Neuronal stem cell (in vitro differentiated cells): Measurements from ENCODE around the gene RAB5A.

Source experiments
- DNase-seq: peaks from one replicate; pipeline ENCODE4 v3.0.0-alpha.2; 2013; ENCODE audit warnings: low spot score
- H2AFZ ChIP-seq: one replicate; pipeline ENCODE4 v1.6.1; 2013; ENCODE audit warnings: mild to moderate bottlenecking, low read length, inconsistent platforms
- H2AK5ac ChIP-seq: 2 replicates; pipeline ENCODE4 v1.6.1; 2013; ENCODE audit warnings: low read depth, mild to moderate bottlenecking, inconsistent platforms, low read length, moderate library complexity, mixed read lengths
- H2BK120ac ChIP-seq: 2 replicates; pipeline ENCODE4 v1.6.1; 2013; ENCODE audit warnings: low read depth, mild to moderate bottlenecking, inconsistent platforms, low read length, moderate library complexity, mixed read lengths
- H2BK12ac ChIP-seq: one replicate; pipeline ENCODE4 v1.6.1; 2013; ENCODE audit warnings: low read length, inconsistent platforms
- H2BK15ac ChIP-seq: 2 replicates; pipeline ENCODE4 v1.6.1; 2013; ENCODE audit warnings: mild to moderate bottlenecking, low read length, inconsistent platforms, mixed read lengths
- H2BK5ac ChIP-seq: one replicate; pipeline ENCODE4 v1.6.1; 2013; ENCODE audit warnings: inconsistent platforms, mild to moderate bottlenecking, low read length, moderate library complexity
- H3K14ac ChIP-seq: one replicate; pipeline ENCODE4 v1.6.1; 2013; ENCODE audit warnings: low read length, inconsistent platforms
- H3K18ac ChIP-seq: 2 replicates; pipeline ENCODE4 v1.6.1; 2013; ENCODE audit warnings: low read length, inconsistent platforms
- H3K23ac ChIP-seq: 2 replicates; pipeline ENCODE4 v1.6.1; 2013; ENCODE audit warnings: low read depth, mild to moderate bottlenecking, mixed read lengths, low read length, inconsistent platforms; ENCODE audit not compliant: poor library complexity
- H3K27ac ChIP-seq: replicated peaks from 3 replicates; pipeline ENCODE4 v1.5.1; 2013; ENCODE audit warnings: low read length, inconsistent platforms
- H3K27me3 ChIP-seq, 3 experiments: 2 replicates each; pipeline ENCODE4 v1.6.1; 2013; ENCODE audit warnings: low read length in 3 of 3, mild to moderate bottlenecking in 2 of 3, inconsistent platforms in 1 of 3, low read depth in 1 of 3, mixed read lengths in 1 of 3, moderate library complexity in 1 of 3; ENCODE audit not compliant: control insufficient read depth in 3 of 3, insufficient read depth in 3 of 3
- H3K36me3 ChIP-seq, 2 donors: replicated peaks in 1 of 2; 2 replicates each; pipeline ENCODE4 v1.6.1; 2013; ENCODE audit warnings: low read length in 2 of 2; ENCODE audit not compliant: control insufficient read depth in 2 of 2, insufficient read depth in 2 of 2
- H3K4ac ChIP-seq: 2 replicates; pipeline ENCODE4 v1.6.1; 2013; ENCODE audit warnings: inconsistent platforms, mild to moderate bottlenecking, low read length, moderate library complexity
- H3K4me1 ChIP-seq, 2 donors: 1 replicate in 1 of 2; 2 replicates in 1 of 2; pipeline ENCODE4 v1.6.1; 2013; ENCODE audit warnings: low read length in 2 of 2, low read depth in 1 of 2; ENCODE audit not compliant: control insufficient read depth in 2 of 2, insufficient read depth in 1 of 2
- H3K4me2 ChIP-seq: one replicate; pipeline ENCODE4 v1.6.1; 2013; ENCODE audit warnings: mild to moderate bottlenecking, low read length, inconsistent platforms; ENCODE audit not compliant: insufficient read depth, poor library complexity, severe bottlenecking
- H3K4me3 ChIP-seq, 2 donors: 2 replicates each; pipeline ENCODE4 v1.5.1; 2013; ENCODE audit warnings: low read length in 2 of 2, mild to moderate bottlenecking in 2 of 2, inconsistent platforms in 1 of 2, moderate library complexity in 1 of 2
- H3K79me1 ChIP-seq: one replicate; pipeline ENCODE4 v1.6.1; 2013; ENCODE audit warnings: low read depth, mild to moderate bottlenecking, inconsistent platforms, low read length, moderate library complexity
- H3K9ac ChIP-seq: one replicate; pipeline ENCODE4 v1.6.1; 2013; ENCODE audit warnings: mild to moderate bottlenecking, low read depth, low read length, inconsistent platforms; ENCODE audit not compliant: poor library complexity
- H3K9me3 ChIP-seq, 2 donors: replicated peaks in 1 of 2; 2 replicates each; pipeline versions ENCODE3 to v1.6.1; 2013; ENCODE audit warnings: low read length in 2 of 2, mild to moderate bottlenecking in 2 of 2, inconsistent platforms in 1 of 2, low read depth in 1 of 2, mixed read lengths in 1 of 2, moderate library complexity in 1 of 2; ENCODE audit not compliant: control insufficient read depth in 2 of 2, insufficient read depth in 1 of 2
- H4K8ac ChIP-seq: one replicate; pipeline ENCODE4 v1.6.1; 2013; ENCODE audit warnings: low read depth, mild to moderate bottlenecking, inconsistent platforms, low read length, moderate library complexity
- H4K91ac ChIP-seq: one replicate; pipeline ENCODE4 v1.6.1; 2013; ENCODE audit warnings: low read length, low read depth, mild to moderate bottlenecking, inconsistent platforms; ENCODE audit not compliant: poor library complexity
- WGBS, 2 donors: extraction: QIAGEN DNeasy Blood & Tissue Kit; methylation state at CpG; one replicate each; pipeline ENCODE4 v1.1.7; 2013; ENCODE audit warnings: missing lambda C conversion rate in 2 of 2, mixed read lengths in 1 of 2; ENCODE audit not compliant: insufficient read length in 2 of 2, insufficient replicate concordance in 1 of 2; ENCODE audit errors: extremely low coverage in 2 of 2; 5-methylcytosine and 5-hydroxymethylcytosine counted together

Gene RAB5A

GRCh38 chr3:19911452-19911851 is 35.4 kb upstream of the RAB5A start:
- Histone ChIP-seq H3K27me3 (no peaks in the 10 kb centered on the region), H4K8ac (no peak overlapping the region), H3K79me1 (no peaks in the 10 kb centered on the region), H4K91ac (no peak overlapping the region), H2AK5ac (no peak overlapping the region), H2AFZ (no peak overlapping the region), H3K36me3 (no peaks in the 10 kb centered on the region), H2BK12ac (no peak overlapping the region), H3K27ac (no peak overlapping the region), H3K9ac (no peak overlapping the region), H2BK15ac (no peak overlapping the region), H2BK5ac (no peak overlapping the region), H3K4ac (no peak overlapping the region), H3K4me1 (no peaks in the 10 kb centered on the region), H3K4me3 (no peak overlapping the region), H3K23ac (no peak overlapping the region), H2BK120ac (no peak overlapping the region), H3K18ac (no peak overlapping the region), H3K14ac (no peak overlapping the region), H3K4me2 (no peak overlapping the region), H3K9me3 (no peaks in the 10 kb centered on the region)
- DNase-seq: no peak

GRCh38 chr3:19917167-19917566 is 29.7 kb upstream of the RAB5A start:
- Histone ChIP-seq H3K79me1 (no peaks in the 10 kb centered on the region), H3K4me2 (no peak overlapping the region), H2BK120ac (no peak overlapping the region), H2AK5ac (no peak overlapping the region), H3K27ac (no peak overlapping the region), H3K27me3 (no peaks in the 10 kb centered on the region), H2BK12ac (no peak overlapping the region), H2AFZ (no peak overlapping the region), H3K4me1 (no peaks in the 10 kb centered on the region), H2BK5ac (no peak overlapping the region), H4K91ac (no peak overlapping the region), H3K9me3 (no peaks in the 10 kb centered on the region), H3K9ac (no peak overlapping the region), H3K23ac (no peak overlapping the region), H4K8ac (no peak overlapping the region), H3K14ac (no peak overlapping the region), H3K4me3 (no peak overlapping the region), H3K4ac (no peak overlapping the region), H3K18ac (no peak overlapping the region), H2BK15ac (no peak overlapping the region), H3K36me3 (no peaks in the 10 kb centered on the region)
- no CpG with 5 or more reads among the region's 1 CpG for WGBS, 2 donors
- no peak for DNase-seq

GRCh38 chr3:19920401-19921080 is 26.4 kb upstream of the RAB5A start:
- H3K9ac ChIP-seq: no peak overlapping the region
- H2BK5ac ChIP-seq: no peak overlapping the region
- no peak overlapping the region for H2BK12ac ChIP-seq
- H2BK120ac ChIP-seq: no peak overlapping the region
- H3K4me2 ChIP-seq: no peak overlapping the region
- no peaks in the 10 kb centered on the region for H3K27me3 ChIP-seq
- H2AK5ac ChIP-seq: no peak overlapping the region
- no peak overlapping the region for H4K91ac ChIP-seq
- no peak overlapping the region for H2BK15ac ChIP-seq
- WGBS, 2 donors: no CpG with 5 or more reads among the region's 4 CpGs
- no peaks in the 10 kb centered on the region for H3K9me3 ChIP-seq
- no peak overlapping the region for H3K27ac ChIP-seq
- H2AFZ ChIP-seq: no peak overlapping the region
- no peak overlapping the region for H3K4ac ChIP-seq
- H3K23ac ChIP-seq: no peak overlapping the region
- H3K79me1 ChIP-seq: no peaks in the 10 kb centered on the region
- H4K8ac ChIP-seq: no peak overlapping the region
- H3K36me3 ChIP-seq: no peaks in the 10 kb centered on the region
- no peak overlapping the region for H3K4me3 ChIP-seq
- no peak overlapping the region for H3K14ac ChIP-seq
- DNase-seq: no peak
- no peak overlapping the region for H3K18ac ChIP-seq
- H3K4me1 ChIP-seq: no peaks in the 10 kb centered on the region

- WGBS, 2 donors: no CpG with 5 or more reads among the region's 2 CpGs
- no peaks in the 10 kb centered on the region for H3K9me3 ChIP-seq
- H3K4me1 ChIP-seq: peaks cover 0 to 5% of the 10 kb centered on the region in 2 donors
- H3K4me2 ChIP-seq: no peak overlapping the region
- peak overlapping the region; percentile 64 for H2AFZ ChIP-seq
- no peaks in the 10 kb centered on the region for H3K36me3 ChIP-seq
- no peaks in the 10 kb centered on the region for H3K79me1 ChIP-seq
- no peak overlapping the region for H3K27ac ChIP-seq
- no peak overlapping the region for H3K4ac ChIP-seq
- no peak overlapping the region for H2BK120ac ChIP-seq
- H2BK15ac ChIP-seq: no peak overlapping the region
- no peak overlapping the region for H2BK12ac ChIP-seq
- no peaks in the 10 kb centered on the region for H3K27me3 ChIP-seq
- H3K18ac ChIP-seq: no peak overlapping the region
- H2AK5ac ChIP-seq: no peak overlapping the region
- H3K14ac ChIP-seq: no peak overlapping the region
- no peak overlapping the region for H2BK5ac ChIP-seq
- no peak overlapping the region for H4K8ac ChIP-seq
- H3K23ac ChIP-seq: no peak overlapping the region
- DNase-seq: no peak
- no peak overlapping the region for H3K4me3 ChIP-seq
- no peak overlapping the region for H3K9ac ChIP-seq
- no peak overlapping the region for H4K91ac ChIP-seq
These were observed 15.7 kb upstream of the RAB5A start for GRCh38 chr3:19931180-19931692.
